Left lung (tissue), 10 donors: ENCODE data around the gene CHCHD2. TPM values are rescaled to one million over a fixed set of nuclear protein-coding genes. Genes with fewer than 3 reads are reported as not detected.
A peak's percentile ranks its signal among the peaks of the same experiment; 100 is the strongest.
"Not testable (repeated sequence)": the region's sequence is repeated elsewhere in the genome, so short reads cannot be mapped to it uniquely, and the experiment has no call there.

Experiments
- ATAC-seq: fragments of 200-7000 bp; cut with Tn5 transposase; one replicate; pipeline ENCODE4 v1.9.1; 2020; ENCODE audit warnings: moderate library complexity
- DNase-seq, 4 donors: peaks; one replicate each; pipeline ENCODE4 v3.0.0-alpha.2; 2013 to 2020
- H3K27ac ChIP-seq, 2 donors: fragments of 200-600 bp; sonication (generic) in 1 of 2; one replicate each; pipeline versions ENCODE4 v1.5.0 to v1.8.0; 2020 to 2021
- H3K27me3 ChIP-seq, 2 donors: fragments of 200-600 bp; sonication (generic) in 1 of 2; one replicate each; pipeline versions ENCODE4 v1.5.0 to v1.8.0; 2020 to 2021
- H3K36me3 ChIP-seq, 2 donors: fragments of 200-600 bp; sonication (generic) in 1 of 2; one replicate each; pipeline versions ENCODE4 v1.5.0 to v1.8.0; 2020 to 2021
- H3K4me1 ChIP-seq, 2 donors: fragments of 200-600 bp; one replicate each; pipeline ENCODE4 v1.8.0; 2021
- H3K4me3 ChIP-seq, 2 donors: fragments of 200-600 bp; sonication (generic) in 1 of 2; one replicate each; pipeline versions ENCODE4 v1.5.0 to v1.8.0; 2020 to 2021; ENCODE audit warnings: mild to moderate bottlenecking in 1 of 2
- H3K9me3 ChIP-seq, 2 donors: fragments of 200-600 bp; sonication (generic) in 1 of 2; one replicate each; pipeline versions ENCODE4 v1.5.0 to v1.8.0; 2020 to 2021
- CTCF ChIP-seq, 2 donors: fragments of 200-600 bp; sonication (generic) in 1 of 2; IDR thresholded peaks; one replicate each; pipeline versions ENCODE4 v1.5.0 to v1.8.0; 2021; ENCODE audit warnings: antibody characterized with exemption in 2 of 2
- intact Hi-C, 2 donors: fragments of 100-400 bp; cut with DNase I; formaldehyde crosslinking; loops; one replicate each; pipeline versions ENCODE4 v1.11.2 to v1.14.2; 2022
- polyA plus RNA-seq, 6 donors: library from polyadenylated mRNA; unstranded; fragments of 120-200 nt; gene quantifications; one replicate each; pipeline ENCODE4 v1.2.1, GENCODE V29; 2013; ENCODE audit not compliant: insufficient read length in 6 of 6
- total RNA-seq, 2 donors: library from RNA; stranded (reverse); fragmentation: NEBNext Ultra II Directional; extraction: Animal tissue kit (Norgen Biotek cat#: 25700); gene quantifications; one replicate each; pipeline ENCODE4 v1.2.1, GENCODE V29; 2021
- donor health status: DM: no; HTN: yes; CAD: no.
- donor health status: DM: no; HTN: no; CAD: no.

The CHCHD2 gene
- total and polyA plus RNA-seq, 8 donors = 211 to 302 (median 238) TPM

GRCh38 chr7:56079450-56080185 is 26.7 kb downstream of the CHCHD2 start:
- DNase-seq = peak in 2 of 4 donors; percentile 66 to 87

GRCh38 chr7:56078196-56078595 is 28.1 kb downstream of the CHCHD2 start:
- DNase-seq = peak in 1 of 4 donors; percentile 28
- TF ChIP-seq CTCF (IDR thresholded peaks at IDR 0.05) = no peak
- no peaks in the 10 kb centered on the region for H3K27me3 ChIP-seq
- H3K4me1 ChIP-seq = no peaks in the 10 kb centered on the region
- H3K4me3 ChIP-seq = no peak overlapping the region
- H3K36me3 ChIP-seq = peaks cover 0 to 58% of the 10 kb centered on the region in 2 donors
- H3K9me3 ChIP-seq = no peaks in the 10 kb centered on the region
- no peak overlapping the region for H3K27ac ChIP-seq
- no peak for ATAC-seq
- intact Hi-C loops = loop anchor here in 1 of 2 donors (10.0 kb wide), 1 partner anchor 73 kb away; no protein-coding TSS in a partner anchor

More at GRCh38 chr7:56079450-56080185, 26.7 kb downstream of the CHCHD2 start:
- peak in 1 of 2 donors; percentile 36 for TF ChIP-seq CTCF (IDR thresholded peaks at IDR 0.05)
- H3K27ac ChIP-seq = peak overlapping the region in 1 of 2 donors; percentile 44
- no peaks in the 10 kb centered on the region for H3K4me1 ChIP-seq
- H3K9me3 ChIP-seq = no peaks in the 10 kb centered on the region
- H3K4me3 ChIP-seq = no peak overlapping the region
- H3K27me3 ChIP-seq = no peaks in the 10 kb centered on the region
- H3K36me3 ChIP-seq = peaks cover 0 to 54% of the 10 kb centered on the region in 2 donors
- intact Hi-C loops = loop anchor here in 1 of 2 donors (10.0 kb wide), 1 partner anchor 75 kb away; no protein-coding TSS in a partner anchor
- ATAC-seq = peak; percentile 35

GRCh38 chr7:56077681-56078080 is 28.6 kb downstream of the CHCHD2 start:
- Histone ChIP-seq H3K4me3 (no peak overlapping the region), H3K36me3 (peaks cover 0 to 62% of the 10 kb centered on the region in 2 donors), H3K9me3 (no peaks in the 10 kb centered on the region), H3K4me1 (no peaks in the 10 kb centered on the region), H3K27ac (no peak overlapping the region), H3K27me3 (no peaks in the 10 kb centered on the region)
- ATAC-seq = no peak
- TF ChIP-seq CTCF (IDR thresholded peaks at IDR 0.05) = no peak
- intact Hi-C loops = loop anchor here in 1 of 2 donors (10.0 kb wide), 1 partner anchor 73 kb away; no protein-coding TSS in a partner anchor
- DNase-seq = no peak

GRCh38 chr7:56074371-56074791 is 31.9 kb downstream of the CHCHD2 start:
- H3K4me1 ChIP-seq = no peaks in the 10 kb centered on the region
- peak; percentile 78 to 92 (median 84) for DNase-seq
- H3K27ac ChIP-seq = no peak overlapping the region
- peak; percentile 99 for ATAC-seq
- peak; percentile 81 to 94 for TF ChIP-seq CTCF (IDR thresholded peaks at IDR 0.05)
- H3K4me3 ChIP-seq = no peak overlapping the region
- H3K36me3 ChIP-seq = peaks cover 0 to 71% of the 10 kb centered on the region in 2 donors
- H3K9me3 ChIP-seq = no peaks in the 10 kb centered on the region
- intact Hi-C loops = loop anchor here in 1 of 2 donors (10.0 kb wide), 1 partner anchor 70 kb away; no protein-coding TSS in a partner anchor
- no peaks in the 10 kb centered on the region for H3K27me3 ChIP-seq

- H3K4me3 ChIP-seq, intact Hi-C loops, H3K9me3 ChIP-seq, H3K27ac ChIP-seq, H3K27me3 ChIP-seq, DNase-seq, ATAC-seq: not testable (repeated sequence)
- Histone ChIP-seq H3K36me3 (peaks cover 0 to 56% of the 10 kb centered on the region in 2 donors), H3K4me1 (peaks cover 4 to 33% of the 10 kb centered on the region in 2 donors)
Measured at GRCh38 chr7:56066376-56066775, 39.9 kb downstream of the CHCHD2 start.
